RWPE1 (cell line): ENCODE results near the gene IDH3G.
"Not testable (repeated sequence)": the region's sequence is repeated elsewhere in the genome, so short reads cannot be mapped to it uniquely, and the experiment has no call there.

Experiments
- CTCF ChIA-PET: fragments of 350-600 bp; sonication (Branson Sonifier 250); formaldehyde crosslinking; extraction: SDS; loops from one replicate; lab custom pipeline; 2021; lab: Yijun Ruan, JAX
- POLR2A ChIA-PET: fragments of 400-600 bp; formaldehyde crosslinking; extraction: SDS; loops from one replicate; lab custom pipeline; 2020; ENCODE audit warnings: antibody characterized with exemption; ENCODE audit not compliant: low non-redundant PET; lab: Yijun Ruan, JAX
- DNase-seq: peaks from one replicate; pipeline ENCODE4 v3.0.0; 2012; ENCODE audit warnings: low spot score
- H3K27ac ChIP-seq: fragments of 450-650 bp; 2 replicates; pipeline ENCODE4 v1.5.1; 2017
- CTCF ChIP-seq: fragments of 450-650 bp; conservative IDR thresholded peaks from 2 replicates; pipeline ENCODE4 v1.5.1; 2017; ENCODE audit warnings: low read depth, mild to moderate bottlenecking

Gene IDH3G

GRCh38 chrX:153763298-153763932, 30.8 kb downstream of the IDH3G start:
- ChIA-PET POLR2A (no interaction called here), CTCF (interaction anchor here (0.5 to 1.8 kb wide), 5 partner anchors 121 to 912 kb away, joined by 3 to 5 read pairs (median 3); no protein-coding TSS in a partner anchor)
- DNase-seq: no peak
- no peak overlapping the region for H3K27ac ChIP-seq
- TF ChIP-seq CTCF: no peak

- POLR2A ChIA-PET: no interaction called here
- no peak for TF ChIP-seq CTCF
- no peak overlapping the region for H3K27ac ChIP-seq
- DNase-seq: no peak
- CTCF ChIA-PET: interaction anchor here (1.8 kb wide), 1 partner anchor 159 kb away, joined by 5 read pairs; no protein-coding TSS in a partner anchor
These were observed 31.5 kb downstream of the IDH3G start for GRCh38 chrX:153762626-153763173.

- no peak for DNase-seq
- POLR2A ChIA-PET: interaction anchor here (0.6 kb wide), 1 partner anchor 246 kb away, joined by 3 read pairs; no protein-coding TSS in a partner anchor
These were observed 32.3 kb downstream of the IDH3G start for GRCh38 chrX:153761863-153762262.

GRCh38 chrX:153755136-153755535, 39.0 kb downstream of the IDH3G start:
- DNase-seq: no peak
- no peak for TF ChIP-seq CTCF
- POLR2A ChIA-PET: no interaction called here
- CTCF ChIA-PET: interaction anchor here (0.6 kb wide), 1 partner anchor 23 kb away, joined by 3 read pairs; no protein-coding TSS in a partner anchor
- H3K27ac ChIP-seq: no peak overlapping the region

More at GRCh38 chrX:153761863-153762262, 32.3 kb downstream of the IDH3G start:
- CTCF ChIA-PET: no interaction called here
- TF ChIP-seq CTCF: no peak
- no peak overlapping the region for H3K27ac ChIP-seq

GRCh38 chrX:153750127-153750774, 43.9 kb downstream of the IDH3G start:
- CTCF ChIA-PET: no interaction called here
- no peak for TF ChIP-seq CTCF
- POLR2A ChIA-PET: no interaction called here
- no peak overlapping the region for H3K27ac ChIP-seq
- no peak for DNase-seq

- CTCF ChIA-PET, H3K27ac ChIP-seq, POLR2A ChIA-PET, DNase-seq: not testable (repeated sequence)
These were observed 45.2 kb downstream of the IDH3G start for GRCh38 chrX:153749017-153749416.

GRCh38 chrX:153746991-153747390, 47.2 kb downstream of the IDH3G start:
- H3K27ac ChIP-seq, DNase-seq, CTCF ChIA-PET, POLR2A ChIA-PET: not testable (repeated sequence)
